GM23248 (cell line): ENCODE measurements around the gene CABP2. TPM values are rescaled to one million over a fixed set of nuclear protein-coding genes. Genes with fewer than 3 reads are reported as not detected.

ENCODE experiments used
- DNase-seq: peaks from one replicate; pipeline ENCODE4 v3.0.0-alpha.2; 2015
- H2AFZ ChIP-seq: fragments of 200-600 bp; sonication (generic); 2 replicates; pipeline ENCODE4 v1.6.1; 2016; ENCODE audit warnings: antibody characterized with exemption
- H3F3A ChIP-seq: fragments of 200-600 bp; sonication (generic); 2 replicates; pipeline ENCODE4 v1.6.1; 2016; ENCODE audit warnings: mild to moderate bottlenecking, antibody characterized with exemption, mixed run types; ENCODE audit not compliant: insufficient read depth
- H3K27ac ChIP-seq: fragments of 200-600 bp; sonication (generic); 2 replicates; pipeline ENCODE4 v1.5.1; 2016; ENCODE audit warnings: mild to moderate bottlenecking
- H3K27me3 ChIP-seq: fragments of 200-600 bp; sonication (generic); replicated peaks from 2 replicates; pipeline ENCODE4 v1.6.1; 2016; ENCODE audit warnings: mild to moderate bottlenecking; ENCODE audit not compliant: insufficient read depth
- H3K36me3 ChIP-seq: fragments of 200-600 bp; sonication (generic); 2 replicates; pipeline ENCODE4 v1.6.1; 2016; ENCODE audit warnings: low read depth, mild to moderate bottlenecking
- H3K4me1 ChIP-seq: fragments of 200-600 bp; sonication (generic); 2 replicates; pipeline ENCODE4 v1.6.1; 2016; ENCODE audit warnings: mild to moderate bottlenecking; ENCODE audit not compliant: insufficient read depth
- H3K4me2 ChIP-seq: fragments of 200-600 bp; sonication (generic); one replicate; pipeline ENCODE4 v1.6.1; 2016; ENCODE audit warnings: mild to moderate bottlenecking; ENCODE audit not compliant: unreplicated experiment
- H3K4me3 ChIP-seq: fragments of 200-600 bp; sonication (generic); 2 replicates; pipeline ENCODE4 v1.5.1; 2016; ENCODE audit warnings: mild to moderate bottlenecking
- H3K79me2 ChIP-seq: fragments of 200-600 bp; sonication (generic); 2 replicates; pipeline ENCODE4 v1.6.1; 2016; ENCODE audit warnings: mild to moderate bottlenecking; ENCODE audit not compliant: insufficient read depth
- H3K9ac ChIP-seq: fragments of 200-600 bp; sonication (generic); 2 replicates; pipeline ENCODE4 v1.6.1; 2016; ENCODE audit warnings: mild to moderate bottlenecking
- H3K9me2 ChIP-seq: fragments of 200-600 bp; sonication (generic); 2 replicates; pipeline ENCODE4 v1.6.1; 2016; ENCODE audit warnings: mixed run types, mild to moderate bottlenecking, moderate library complexity; ENCODE audit not compliant: insufficient read depth
- H3K9me3 ChIP-seq: fragments of 200-600 bp; sonication (generic); one replicate; pipeline ENCODE4 v1.6.1; 2017; ENCODE audit warnings: low read depth
- H4K20me1 ChIP-seq: fragments of 200-600 bp; sonication (generic); 2 replicates; pipeline ENCODE4 v1.6.0; 2016; ENCODE audit not compliant: insufficient read depth
- EZH2 ChIP-seq: fragments of 200-600 bp; sonication (generic); IDR thresholded peaks from 2 replicates; pipeline ENCODE4 v1.6.1; 2018; ENCODE audit warnings: antibody characterized with exemption, mild to moderate bottlenecking; ENCODE audit not compliant: insufficient read depth, poor library complexity, severe bottlenecking
- EZH2phosphoT487 ChIP-seq: fragments of 200-600 bp; sonication (generic); IDR thresholded peaks from 2 replicates; pipeline ENCODE4 v1.6.1; 2018; ENCODE audit warnings: antibody characterized with exemption, moderate library complexity, mild to moderate bottlenecking, low read depth; ENCODE audit not compliant: insufficient read depth
- WGBS, 2 experiments: methylation state at CpG; one replicate each; pipeline ENCODE4 v1.1.6; 2015 to 2017; ENCODE audit warnings: low lambda C conversion rate in 2 of 2, low coverage in 1 of 2; ENCODE audit errors: missing lambda C conversion rate in 2 of 2; 5-methylcytosine and 5-hydroxymethylcytosine counted together
- in situ Hi-C: fragments of 300-500 bp; cut with MboI; formaldehyde crosslinking; loops from 2 replicates; pipeline ENCODE4 v1.15.0; 2020
- polyA plus RNA-seq: library from polyadenylated mRNA; unstranded; fragments of >200 nt; fragmentation: Nextera tagmentation; extraction: Ambion mirVana; gene quantifications from 2 replicates; pipeline ENCODE4 v1.2.1, GENCODE V29; 2016
- total RNA-seq: library from RNA; depleted of rRNA; stranded (reverse); fragments of >200 nt; shearing (Covaris generic); gene quantifications from 2 replicates; pipeline ENCODE4 v1.2.3, GENCODE V29; 2014

CABP2 gene
- total and polyA plus RNA-seq, 2 experiments from 2014 or later = not detected

DNA sequence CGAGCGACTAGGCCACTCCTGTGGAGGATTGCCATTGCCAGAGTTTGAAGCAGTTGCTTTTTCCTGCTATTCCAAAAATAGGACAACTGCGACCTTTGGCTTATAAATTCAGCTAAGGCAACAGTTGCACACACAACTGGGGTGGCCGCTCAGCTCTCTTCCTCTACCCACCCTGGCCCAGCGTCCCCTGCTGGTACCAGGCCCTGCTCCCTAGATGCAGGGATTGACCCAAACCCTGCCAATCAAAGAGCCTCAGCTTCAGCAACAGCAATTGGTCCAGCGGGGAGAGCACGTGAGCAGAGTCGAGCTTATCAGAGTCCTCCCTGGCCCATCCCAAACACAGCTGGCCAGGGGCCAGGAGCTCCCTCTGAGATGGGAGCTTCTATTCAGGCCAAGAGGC lies 22.0 kb upstream of the CABP2 start:
- WGBS, 2 experiments = 27% methylated on average over 8 of the region's 8 CpGs
- no peaks in the 10 kb centered on the region for H3F3A ChIP-seq
- no peak for DNase-seq
- no peaks in the 10 kb centered on the region for H3K36me3 ChIP-seq
- no peak overlapping the region for H3K27ac ChIP-seq
- H3K4me1 ChIP-seq = no peaks in the 10 kb centered on the region
- H3K4me3 ChIP-seq = no peak overlapping the region
- no peaks in the 10 kb centered on the region for H3K9me3 ChIP-seq
- TF ChIP-seq EZH2phosphoT487 (no peak), EZH2 (no peak)
- no peaks in the 10 kb centered on the region for H3K79me2 ChIP-seq
- H2AFZ ChIP-seq = no peak overlapping the region
- H3K27me3 ChIP-seq = peaks cover 12% of the 10 kb centered on the region
- H4K20me1 ChIP-seq = no peaks in the 10 kb centered on the region
- no peaks in the 10 kb centered on the region for H3K9me2 ChIP-seq
- H3K9ac ChIP-seq = no peak overlapping the region
- in situ Hi-C loops = no loop called here
- no peak overlapping the region for H3K4me2 ChIP-seq

DNA sequence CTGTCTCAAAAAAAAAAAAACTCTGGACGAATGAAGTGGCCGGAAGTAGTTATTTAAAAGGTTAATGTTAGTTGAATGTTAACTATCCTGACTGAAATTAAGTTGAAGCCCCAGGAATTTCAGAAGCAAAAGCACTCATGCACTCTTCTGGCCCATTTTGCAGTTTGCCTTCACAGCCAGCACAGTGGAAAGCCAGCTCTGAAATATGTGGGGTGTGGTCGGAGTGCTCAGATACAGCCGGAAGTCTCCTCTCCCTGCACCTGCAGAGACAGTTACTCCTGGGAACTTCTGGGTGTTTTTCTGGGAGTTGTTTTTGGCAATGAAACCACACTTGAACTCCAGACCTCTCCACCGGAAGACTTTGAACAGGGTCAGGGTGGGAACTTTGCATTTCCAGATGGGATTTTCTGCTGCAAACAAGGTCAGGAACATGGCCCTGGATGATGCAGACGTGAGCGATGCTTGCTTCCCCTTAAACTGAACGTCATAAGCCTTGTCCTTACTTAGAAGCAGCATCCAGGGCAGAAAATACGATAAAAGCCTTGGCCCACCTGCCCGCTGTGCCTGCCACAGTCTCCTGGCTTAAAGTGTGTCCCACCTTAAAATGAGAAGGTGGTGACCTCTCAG lies 21.5 kb upstream of the CABP2 start:
- Histone ChIP-seq H3K9me2 (no peaks in the 10 kb centered on the region), H3K9ac (no peak overlapping the region), H3K4me3 (no peak overlapping the region), H3K36me3 (no peaks in the 10 kb centered on the region), H4K20me1 (no peaks in the 10 kb centered on the region), H2AFZ (no peak overlapping the region), H3K27me3 (peaks cover 12% of the 10 kb centered on the region), H3K79me2 (no peaks in the 10 kb centered on the region), H3F3A (no peaks in the 10 kb centered on the region), H3K27ac (no peak overlapping the region), H3K9me3 (no peaks in the 10 kb centered on the region), H3K4me2 (no peak overlapping the region), H3K4me1 (no peaks in the 10 kb centered on the region)
- no peak for DNase-seq
- in situ Hi-C loops = no loop called here
- TF ChIP-seq EZH2 (no peak), EZH2phosphoT487 (no peak)
- 53 to 57% methylated on average over 10 of the region's 10 CpGs for whole genome bisulfite sequencing, 2 experiments

DNA sequence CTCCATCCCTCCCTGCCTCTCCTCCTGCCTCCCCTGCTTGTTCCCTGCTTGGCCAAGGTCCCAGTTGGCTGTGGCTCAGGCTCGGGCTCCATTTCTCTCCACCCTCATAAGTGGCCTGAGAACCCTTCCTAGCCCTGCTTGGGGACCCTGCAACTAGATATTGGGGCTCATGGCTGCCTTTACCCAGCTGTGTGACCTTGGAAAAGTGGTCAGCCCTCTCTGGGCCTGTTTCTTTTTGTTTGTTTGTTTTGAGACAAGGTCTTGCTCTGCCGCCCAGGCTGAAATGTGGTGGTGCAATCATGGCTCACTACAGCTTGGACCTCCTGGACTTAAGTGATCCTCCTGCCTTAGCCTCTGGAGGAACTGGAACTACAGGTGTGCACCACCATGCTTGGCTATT lies 20.3 kb upstream of the CABP2 start:
- no peak for DNase-seq
- H2AFZ ChIP-seq = no peak overlapping the region
- no peaks in the 10 kb centered on the region for H3K9me2 ChIP-seq
- H3K4me1 ChIP-seq = no peaks in the 10 kb centered on the region
- H4K20me1 ChIP-seq = no peaks in the 10 kb centered on the region
- H3K9me3 ChIP-seq = no peaks in the 10 kb centered on the region
- H3K27me3 ChIP-seq = peaks cover 12% of the 10 kb centered on the region
- no peaks in the 10 kb centered on the region for H3K79me2 ChIP-seq
- no peaks in the 10 kb centered on the region for H3F3A ChIP-seq
- WGBS, 2 experiments = 32 to 33% methylated on average over 2 of the region's 2 CpGs
- H3K9ac ChIP-seq = no peak overlapping the region
- in situ Hi-C loops = no loop called here
- H3K27ac ChIP-seq = no peak overlapping the region
- no peak overlapping the region for H3K4me3 ChIP-seq
- no peaks in the 10 kb centered on the region for H3K36me3 ChIP-seq
- H3K4me2 ChIP-seq = no peak overlapping the region
- TF ChIP-seq EZH2 (no peak), EZH2phosphoT487 (no peak)

DNA sequence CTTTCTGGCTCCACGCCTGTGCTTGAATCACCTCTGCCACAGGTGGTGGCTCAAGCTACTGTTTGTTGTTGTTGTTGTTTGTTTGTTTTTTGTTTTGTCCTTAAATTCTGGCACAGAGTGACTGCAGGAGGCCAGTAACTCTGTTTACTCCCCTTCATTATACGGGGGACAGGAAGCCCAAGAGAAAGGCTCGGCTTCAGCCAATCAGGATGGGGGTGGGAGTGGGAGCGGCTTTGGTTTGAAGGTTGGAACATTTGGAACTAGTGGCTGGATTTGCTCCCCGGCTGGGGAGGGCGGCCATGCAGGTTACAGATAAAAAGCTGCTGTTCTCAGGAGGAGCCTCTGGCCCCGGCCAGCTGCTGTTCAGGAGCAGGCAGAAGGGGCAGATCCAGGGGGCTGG lies 19.7 kb upstream of the CABP2 start:
- no peak for DNase-seq
- Histone ChIP-seq H3K9me3 (no peaks in the 10 kb centered on the region), H2AFZ (no peak overlapping the region), H3K4me3 (no peak overlapping the region), H3K4me1 (no peaks in the 10 kb centered on the region), H3K27me3 (peaks cover 12% of the 10 kb centered on the region), H3K27ac (no peak overlapping the region), H3K9ac (no peak overlapping the region), H3K9me2 (no peaks in the 10 kb centered on the region), H3K79me2 (no peaks in the 10 kb centered on the region), H4K20me1 (no peaks in the 10 kb centered on the region), H3F3A (no peaks in the 10 kb centered on the region), H3K4me2 (no peak overlapping the region), H3K36me3 (no peaks in the 10 kb centered on the region)
- TF ChIP-seq EZH2phosphoT487 (no peak), EZH2 (no peak)
- in situ Hi-C loops = no loop called here
- WGBS, 2 experiments = 45 to 50% methylated on average over 7 of the region's 7 CpGs

DNA sequence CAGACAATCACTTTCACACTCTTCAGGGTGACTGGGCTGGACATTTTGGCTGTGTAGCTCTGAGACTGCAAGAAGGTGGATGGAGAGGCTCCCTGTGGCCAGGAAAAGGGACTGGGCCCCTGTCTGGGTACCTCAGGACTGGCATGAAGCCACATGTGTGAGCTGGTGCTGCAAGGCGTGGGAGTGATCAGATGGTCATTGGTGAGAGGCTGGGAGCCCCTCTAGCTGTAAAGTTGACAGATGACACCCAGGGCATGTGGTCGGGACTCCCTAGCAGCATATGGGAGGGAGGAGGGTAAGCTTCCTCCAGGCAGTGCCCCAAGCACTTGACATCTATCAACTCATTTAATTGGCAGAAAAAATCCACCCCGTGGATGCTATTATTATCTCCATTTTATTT lies 18.9 kb upstream of the CABP2 start:
- Histone ChIP-seq H2AFZ (no peak overlapping the region), H4K20me1 (no peaks in the 10 kb centered on the region), H3K36me3 (no peaks in the 10 kb centered on the region), H3K79me2 (no peaks in the 10 kb centered on the region), H3K27ac (no peak overlapping the region), H3K4me2 (no peak overlapping the region), H3K9me3 (no peaks in the 10 kb centered on the region), H3F3A (no peaks in the 10 kb centered on the region), H3K9me2 (no peaks in the 10 kb centered on the region), H3K9ac (no peak overlapping the region), H3K4me1 (no peaks in the 10 kb centered on the region), H3K27me3 (peaks cover 6% of the 10 kb centered on the region), H3K4me3 (no peak overlapping the region)
- TF ChIP-seq EZH2phosphoT487 = no peak
- TF ChIP-seq EZH2 = no peak
- in situ Hi-C loops = no loop called here
- DNase-seq = no peak
- WGBS, 2 experiments = 18 to 19% methylated on average over 3 of the region's 3 CpGs
